B cell (primary cell): ENCODE results near the gene GHR.

Experiments
- CTCF ChIP-seq: fragments of 200-600 bp; IDR thresholded peaks from one replicate; pipeline ENCODE4 v1.8.0; 2022; ENCODE audit warnings: antibody characterized with exemption, mild to moderate bottlenecking
- EZH2 ChIP-seq: IDR thresholded peaks from 2 replicates; pipeline ENCODE4 v1.6.1; 2012; ENCODE audit warnings: borderline replicate concordance, low read depth, mild to moderate bottlenecking, moderate library complexity, low read length; ENCODE audit not compliant: insufficient read depth, poor library complexity, severe bottlenecking

DNA sequence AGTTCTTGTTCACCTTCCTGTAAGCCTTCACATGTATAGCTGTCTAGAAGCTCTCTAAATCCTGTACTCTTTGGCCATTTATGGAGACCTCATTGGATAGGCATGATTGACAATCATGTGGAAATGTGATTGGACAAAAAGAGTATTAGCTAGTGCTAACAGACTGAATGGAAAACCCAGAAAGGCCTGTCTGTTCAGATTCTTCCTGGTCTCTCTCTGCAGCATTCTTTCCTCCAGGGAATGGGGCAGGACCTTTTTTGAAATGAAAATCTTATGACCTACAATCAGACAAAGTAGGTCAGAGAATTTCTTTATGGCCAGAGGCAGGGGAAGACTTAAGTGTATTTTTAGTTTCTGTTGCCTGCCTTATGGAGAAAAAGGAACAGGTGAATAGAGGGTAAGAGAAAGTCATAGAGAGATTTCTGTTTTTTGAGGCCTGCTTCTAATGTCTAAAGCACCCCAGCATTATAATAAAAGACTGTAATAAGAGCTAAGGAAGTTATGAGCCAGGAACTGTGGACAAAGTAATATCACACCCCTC lies 181.0 kb downstream of the GHR start:
- TF ChIP-seq CTCF (no peak), EZH2 (no peak)
